Measurements from ENCODE around the gene ENO2.

The ENO2 gene

DNA sequence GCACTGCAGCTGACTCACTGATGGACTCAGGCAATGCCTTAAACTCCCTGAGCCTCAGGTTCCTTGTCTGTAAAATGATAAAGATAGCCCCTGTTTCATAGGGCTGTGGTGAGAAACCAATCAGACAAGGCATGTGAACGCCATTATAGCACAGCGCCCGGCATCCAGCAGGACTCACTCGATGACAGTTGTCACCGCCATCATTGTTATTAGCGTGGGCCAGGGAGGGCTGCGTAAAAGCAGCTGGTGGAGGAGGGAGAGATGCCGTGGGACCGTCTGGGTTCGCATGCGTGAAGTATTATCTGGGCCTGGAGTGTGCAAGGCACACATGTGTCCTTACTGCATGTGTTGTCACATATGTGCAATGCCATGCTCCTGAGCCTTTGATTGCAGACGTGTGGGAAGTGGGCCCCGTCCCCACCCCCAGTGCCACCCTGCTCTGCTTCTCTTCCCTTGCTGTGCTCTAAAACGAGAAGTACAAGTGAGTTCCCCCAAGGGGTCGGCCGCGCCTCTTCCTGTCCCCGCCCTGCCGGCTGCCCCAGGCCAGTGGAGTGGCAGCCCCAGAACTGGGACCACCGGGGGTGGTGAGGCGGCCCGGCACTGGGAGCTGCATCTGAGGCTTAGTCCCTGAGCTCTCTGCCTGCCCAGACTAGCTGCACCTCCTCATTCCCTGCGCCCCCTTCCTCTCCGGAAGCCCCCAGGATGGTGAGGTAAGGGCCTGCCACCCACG is 36.6 kb downstream of the ENO2 start, which contains the start of gene PTPN6:
PTPN6 (plus strand) TSS at position 546 of the 730 bp plus-strand sequence; CDS start at position 703, 157 bp downstream.
- DNase-seq, result no peak

DNA sequence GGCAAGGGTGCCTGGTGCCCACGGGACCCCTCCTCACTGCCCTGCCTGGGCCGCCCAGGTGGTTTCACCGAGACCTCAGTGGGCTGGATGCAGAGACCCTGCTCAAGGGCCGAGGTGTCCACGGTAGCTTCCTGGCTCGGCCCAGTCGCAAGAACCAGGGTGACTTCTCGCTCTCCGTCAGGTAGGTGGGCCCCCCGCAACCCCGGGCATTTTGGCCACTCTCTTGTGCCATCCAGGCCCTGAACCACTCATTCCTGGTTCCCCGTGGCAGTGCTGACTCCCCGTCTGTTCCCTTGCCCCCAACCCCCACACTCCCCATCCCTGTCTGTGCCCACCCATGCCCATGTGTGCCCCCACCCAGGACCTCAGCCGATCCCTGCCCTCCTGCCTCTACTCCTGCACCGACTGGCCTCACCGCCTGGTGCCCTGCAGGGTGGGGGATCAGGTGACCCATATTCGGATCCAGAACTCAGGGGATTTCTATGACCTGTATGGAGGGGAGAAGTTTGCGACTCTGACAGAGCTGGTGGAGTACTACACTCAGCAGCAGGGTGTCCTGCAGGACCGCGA is 37.3 kb downstream of the ENO2 start:
- DNase-seq, result no peak

DNA sequence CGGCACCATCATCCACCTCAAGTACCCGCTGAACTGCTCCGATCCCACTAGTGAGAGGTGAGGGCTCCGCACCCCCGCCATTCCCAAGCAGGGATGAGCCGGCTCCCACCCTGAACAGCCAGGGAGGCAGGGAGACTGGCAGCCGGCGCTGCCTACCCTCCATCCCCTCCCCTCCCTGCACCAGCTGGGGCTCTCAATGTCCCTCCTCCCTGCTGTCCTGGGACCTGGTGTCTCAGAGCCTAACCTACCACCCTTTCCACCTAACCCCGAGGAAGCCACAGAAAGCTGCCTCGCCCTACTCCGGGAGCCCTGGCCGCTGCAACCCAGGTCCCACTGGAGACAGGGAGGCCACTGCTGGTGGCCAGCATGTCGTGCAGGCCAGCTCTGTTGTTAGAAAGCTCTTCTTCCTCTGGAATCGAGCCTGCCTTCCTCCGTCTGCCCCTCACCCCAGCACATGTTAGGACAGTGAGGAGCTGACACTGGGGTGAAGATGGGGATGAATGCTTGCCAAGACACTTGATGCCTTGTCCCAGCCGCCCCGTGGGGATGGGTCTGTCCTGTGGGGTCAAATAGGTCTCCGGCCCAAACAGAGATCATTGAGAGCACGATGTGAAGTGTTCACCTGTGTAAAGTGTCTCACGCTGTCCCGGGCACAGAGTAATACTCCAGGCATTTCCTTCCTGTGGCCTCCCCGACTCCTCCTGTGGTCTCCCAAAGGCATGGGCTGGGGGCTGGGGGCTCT is 37.9 kb downstream of the ENO2 start:
- no peak for DNase-seq

DNA sequence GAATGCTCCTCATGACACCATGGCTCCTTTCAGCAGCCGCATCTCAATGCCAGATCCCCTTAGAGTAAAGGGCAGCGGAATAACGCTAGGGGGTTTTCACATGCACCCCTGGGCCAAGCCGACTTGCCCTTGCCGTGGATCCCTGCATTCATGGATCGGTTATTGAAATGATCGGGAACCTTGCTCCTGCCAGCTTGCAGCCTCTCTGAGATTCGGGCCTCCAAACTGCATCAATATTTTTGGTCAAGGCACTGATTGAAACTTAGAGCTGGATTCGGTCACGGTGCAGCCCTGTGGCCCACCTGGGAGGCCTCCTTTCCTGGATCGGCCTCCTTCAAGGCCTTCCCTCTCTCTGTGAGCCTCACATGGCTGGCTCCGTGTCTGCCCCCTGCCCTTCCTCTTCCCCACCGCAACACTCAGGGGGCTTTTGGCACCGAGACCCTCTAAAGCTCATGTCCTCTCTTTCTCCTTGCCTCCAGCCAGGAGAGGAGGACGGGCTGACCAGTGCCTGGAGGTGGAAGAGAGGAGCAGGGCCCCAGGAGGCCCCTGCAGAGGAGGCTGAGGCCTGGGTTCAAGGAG is 38.6 kb downstream of the ENO2 start:
- no peak for DNase-seq

DNA sequence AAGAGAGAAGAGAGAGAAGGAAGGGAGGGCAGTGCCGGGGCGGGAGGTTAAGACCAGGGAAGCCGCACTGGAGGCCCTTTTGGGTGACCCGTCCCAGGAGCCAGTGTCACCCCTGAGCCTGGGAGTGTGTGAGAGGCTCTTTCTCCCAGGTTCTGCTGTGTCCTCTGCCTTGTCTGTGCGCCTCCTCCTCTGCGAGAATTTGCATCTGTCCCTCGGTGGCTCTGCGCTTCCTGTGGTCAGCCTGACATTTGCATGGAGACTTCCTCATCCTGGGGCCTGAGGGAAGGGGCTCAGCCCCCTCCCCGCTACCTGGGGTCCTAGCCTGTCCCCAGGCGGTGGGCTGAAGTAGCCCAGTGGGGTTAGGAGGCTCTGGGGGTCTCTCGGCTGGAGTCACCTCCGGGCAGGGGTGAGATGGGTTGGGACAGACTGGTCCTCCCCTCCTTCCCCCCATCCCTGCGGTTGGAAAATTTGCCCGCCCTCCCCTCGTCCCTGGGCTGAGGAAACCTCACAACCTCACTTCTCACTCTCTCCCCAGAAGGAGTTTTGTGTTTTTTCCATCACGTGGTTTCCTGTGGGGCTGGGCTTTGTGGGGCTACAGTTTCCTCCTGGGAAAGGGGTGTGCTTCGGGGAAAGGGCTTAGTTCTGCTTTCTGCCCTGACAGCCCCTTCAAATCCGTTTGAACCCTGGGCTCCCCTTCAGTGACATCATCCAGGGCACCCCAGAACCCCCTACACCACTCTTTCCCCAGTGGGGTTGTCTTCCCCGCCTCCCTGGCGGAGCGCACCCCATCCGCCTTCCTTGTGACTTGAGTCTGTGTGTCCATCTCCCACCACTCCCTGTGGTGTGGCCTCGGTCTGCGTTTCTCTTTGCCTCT is 39.3 kb downstream of the ENO2 start:
- no peak for DNase-seq

DNA sequence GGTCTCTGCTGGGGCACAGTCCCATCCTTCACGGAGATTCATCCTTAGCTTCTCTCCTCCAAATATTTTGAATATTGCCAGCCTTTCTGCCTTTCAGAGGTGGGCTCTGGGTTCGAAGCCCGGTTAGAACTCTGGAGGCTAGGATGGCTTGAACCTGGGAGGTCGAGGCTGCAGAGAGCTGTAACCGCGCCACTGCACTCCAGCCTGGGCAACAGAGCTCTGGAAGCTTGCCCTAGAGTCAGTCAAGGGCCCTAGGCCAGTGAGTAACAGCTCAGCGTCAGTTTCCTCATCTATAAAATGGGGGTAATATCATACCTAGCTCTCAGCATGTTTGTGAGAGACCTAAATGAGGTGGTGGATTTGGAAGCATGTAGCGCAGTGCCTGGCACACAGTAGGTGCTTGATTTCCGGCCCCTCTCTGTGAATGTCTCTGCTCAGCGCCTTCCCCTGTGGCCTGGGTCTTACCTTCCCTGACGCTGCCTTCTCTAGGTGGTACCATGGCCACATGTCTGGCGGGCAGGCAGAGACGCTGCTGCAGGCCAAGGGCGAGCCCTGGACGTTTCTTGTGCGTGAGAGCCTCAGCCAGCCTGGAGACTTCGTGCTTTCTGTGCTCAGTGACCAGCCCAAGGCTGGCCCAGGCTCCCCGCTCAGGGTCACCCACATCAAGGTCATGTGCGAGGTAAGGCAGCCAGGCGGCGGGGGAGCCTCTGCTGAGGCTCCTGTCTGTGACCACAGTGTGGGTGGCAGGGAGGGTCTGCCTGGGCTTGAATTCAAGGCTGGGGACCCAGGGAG is 40.1 kb downstream of the ENO2 start:
- DNase-seq, result no peak

DNA sequence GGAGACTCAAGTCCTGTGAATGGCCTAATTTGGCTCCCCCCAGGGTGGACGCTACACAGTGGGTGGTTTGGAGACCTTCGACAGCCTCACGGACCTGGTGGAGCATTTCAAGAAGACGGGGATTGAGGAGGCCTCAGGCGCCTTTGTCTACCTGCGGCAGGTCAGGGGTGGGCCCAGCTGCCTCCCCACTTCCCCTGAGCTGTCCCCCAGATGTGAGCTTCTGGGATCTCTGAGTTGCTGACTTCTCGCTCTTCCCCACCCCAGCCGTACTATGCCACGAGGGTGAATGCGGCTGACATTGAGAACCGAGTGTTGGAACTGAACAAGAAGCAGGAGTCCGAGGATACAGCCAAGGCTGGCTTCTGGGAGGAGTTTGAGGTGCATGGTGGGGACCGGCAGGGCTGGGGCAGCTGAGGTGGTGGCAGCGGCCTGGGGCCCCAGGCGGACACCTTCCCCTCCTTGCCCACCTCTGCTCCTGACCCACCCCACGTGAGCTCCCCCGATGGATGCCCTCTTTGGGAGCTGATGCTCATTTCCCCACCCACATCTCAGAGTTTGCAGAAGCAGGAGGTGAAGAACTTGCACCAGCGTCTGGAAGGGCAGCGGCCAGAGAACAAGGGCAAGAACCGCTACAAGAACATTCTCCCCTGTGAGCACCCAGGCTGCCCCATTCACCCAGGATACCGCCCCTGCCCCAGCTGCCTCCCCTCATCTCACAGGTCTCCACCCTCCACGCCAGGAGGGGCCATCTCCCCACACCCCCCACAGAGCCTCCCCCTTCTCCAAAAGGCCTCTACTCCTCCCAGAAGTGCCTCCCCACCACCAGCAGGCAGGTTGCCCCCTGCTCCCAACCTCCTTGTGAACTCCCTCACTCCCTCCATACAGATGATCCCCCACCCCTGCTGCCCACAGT is 41.0 kb downstream of the ENO2 start:
- DNase-seq, result no peak

DNA sequence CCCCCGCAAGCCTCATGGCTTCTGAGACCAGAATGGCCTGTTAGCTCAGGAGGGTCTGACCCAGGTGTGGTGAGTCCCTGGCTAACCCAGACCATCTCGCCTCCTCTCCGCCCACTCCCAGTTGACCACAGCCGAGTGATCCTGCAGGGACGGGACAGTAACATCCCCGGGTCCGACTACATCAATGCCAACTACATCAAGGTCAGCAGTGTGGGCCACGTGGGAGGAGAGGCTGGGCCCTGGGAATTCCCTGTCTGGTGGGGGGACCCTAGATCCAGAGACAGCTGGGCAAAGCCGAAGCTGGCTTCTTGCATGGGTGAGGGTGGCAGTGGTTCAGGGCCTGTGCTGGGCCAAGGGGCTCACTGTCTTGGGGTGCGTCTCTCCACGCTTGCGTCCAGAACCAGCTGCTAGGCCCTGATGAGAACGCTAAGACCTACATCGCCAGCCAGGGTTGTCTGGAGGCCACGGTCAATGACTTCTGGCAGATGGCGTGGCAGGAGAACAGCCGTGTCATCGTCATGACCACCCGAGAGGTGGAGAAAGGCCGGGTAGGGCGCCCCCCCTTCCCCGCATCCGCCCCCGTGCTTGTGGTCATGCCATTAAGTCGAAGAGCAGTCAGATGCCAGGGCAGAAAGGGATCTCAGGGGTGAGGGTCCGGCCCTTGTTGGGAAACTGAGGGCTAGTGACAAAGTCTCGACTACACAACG is 41.8 kb downstream of the ENO2 start:
- no peak for DNase-seq

DNA sequence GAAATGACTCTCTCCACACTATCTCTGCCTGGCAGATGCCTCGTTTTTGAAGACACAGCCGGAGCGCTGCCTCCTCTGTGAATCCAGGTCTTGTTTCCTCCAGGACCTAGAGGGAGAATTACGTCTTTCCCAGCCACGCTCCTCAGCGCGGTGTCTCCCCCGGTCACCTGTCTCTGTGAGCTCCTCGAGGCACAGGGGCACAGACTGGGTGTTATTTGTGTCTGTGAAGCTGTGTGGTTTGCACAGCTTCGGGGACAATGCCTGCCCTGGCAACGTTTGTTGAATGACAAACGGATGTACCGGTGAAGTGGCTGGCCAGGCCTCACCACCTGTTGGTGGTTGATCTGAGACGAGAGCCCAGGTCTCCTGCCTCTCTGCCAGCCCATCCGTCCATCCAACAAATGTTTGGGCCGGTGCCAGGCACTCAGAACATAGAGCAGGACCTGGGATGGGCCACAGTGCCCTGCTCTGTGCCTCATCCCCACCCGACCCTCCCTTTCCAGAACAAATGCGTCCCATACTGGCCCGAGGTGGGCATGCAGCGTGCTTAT is 42.8 kb downstream of the ENO2 start:
- no peak for DNase-seq

DNA sequence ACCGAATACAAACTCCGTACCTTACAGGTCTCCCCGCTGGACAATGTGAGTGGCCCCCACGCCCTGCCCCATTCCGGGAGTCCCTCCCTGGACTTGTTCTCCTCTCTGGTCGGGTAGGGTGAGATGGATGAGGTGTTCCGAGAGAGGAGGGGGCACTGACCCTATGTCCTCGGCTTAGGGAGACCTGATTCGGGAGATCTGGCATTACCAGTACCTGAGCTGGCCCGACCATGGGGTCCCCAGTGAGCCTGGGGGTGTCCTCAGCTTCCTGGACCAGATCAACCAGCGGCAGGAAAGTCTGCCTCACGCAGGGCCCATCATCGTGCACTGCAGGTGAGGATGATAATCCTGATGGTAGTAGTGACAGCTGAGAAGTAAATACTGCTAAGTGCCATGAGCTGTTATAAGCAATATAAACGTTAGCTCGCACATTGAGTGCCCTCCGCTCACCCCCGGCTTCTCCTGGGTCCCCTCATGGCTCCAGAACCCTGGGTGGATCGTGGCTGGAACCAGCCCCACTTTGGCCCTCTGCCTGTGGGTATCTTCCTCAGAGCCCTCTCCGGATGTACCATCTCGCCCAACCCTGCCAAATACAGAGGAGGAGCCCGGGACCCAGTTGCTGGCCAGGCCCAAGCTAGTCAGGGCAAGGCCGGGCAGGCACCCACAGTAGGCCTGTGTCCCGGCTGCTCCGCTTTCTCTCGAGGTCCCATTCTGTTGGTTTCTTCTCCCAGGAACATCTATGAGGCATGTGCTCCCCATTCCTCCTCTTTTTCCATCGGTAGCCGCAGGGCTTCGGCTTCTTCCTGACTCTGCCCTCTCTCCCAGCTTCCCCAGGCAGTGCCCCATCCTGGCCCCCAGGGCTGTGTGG is 43.6 kb downstream of the ENO2 start:
- DNase-seq, result no peak

DNA sequence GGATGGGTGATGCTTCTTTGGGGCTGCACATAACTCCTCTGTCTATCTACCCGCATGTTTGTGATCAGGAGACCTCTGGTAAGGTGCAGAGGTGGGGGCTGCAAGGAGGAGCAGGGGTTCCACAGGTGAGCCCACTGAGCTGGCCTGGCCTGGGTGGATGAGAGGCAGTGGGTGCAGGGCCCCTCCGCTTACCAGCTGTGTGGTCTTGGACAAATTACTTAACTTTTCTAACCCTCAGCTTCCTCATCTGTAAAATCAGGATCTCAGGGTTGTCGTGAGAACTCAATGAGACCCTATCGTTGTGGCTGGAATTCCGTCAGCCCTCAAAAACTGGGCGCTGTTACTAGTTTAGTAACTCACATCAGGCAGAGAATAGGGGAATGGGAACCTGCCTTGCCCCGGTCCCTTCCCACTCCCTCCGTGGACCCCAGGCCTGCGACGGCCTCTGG is 44.3 kb downstream of the ENO2 start:
- no peak for DNase-seq

DNA sequence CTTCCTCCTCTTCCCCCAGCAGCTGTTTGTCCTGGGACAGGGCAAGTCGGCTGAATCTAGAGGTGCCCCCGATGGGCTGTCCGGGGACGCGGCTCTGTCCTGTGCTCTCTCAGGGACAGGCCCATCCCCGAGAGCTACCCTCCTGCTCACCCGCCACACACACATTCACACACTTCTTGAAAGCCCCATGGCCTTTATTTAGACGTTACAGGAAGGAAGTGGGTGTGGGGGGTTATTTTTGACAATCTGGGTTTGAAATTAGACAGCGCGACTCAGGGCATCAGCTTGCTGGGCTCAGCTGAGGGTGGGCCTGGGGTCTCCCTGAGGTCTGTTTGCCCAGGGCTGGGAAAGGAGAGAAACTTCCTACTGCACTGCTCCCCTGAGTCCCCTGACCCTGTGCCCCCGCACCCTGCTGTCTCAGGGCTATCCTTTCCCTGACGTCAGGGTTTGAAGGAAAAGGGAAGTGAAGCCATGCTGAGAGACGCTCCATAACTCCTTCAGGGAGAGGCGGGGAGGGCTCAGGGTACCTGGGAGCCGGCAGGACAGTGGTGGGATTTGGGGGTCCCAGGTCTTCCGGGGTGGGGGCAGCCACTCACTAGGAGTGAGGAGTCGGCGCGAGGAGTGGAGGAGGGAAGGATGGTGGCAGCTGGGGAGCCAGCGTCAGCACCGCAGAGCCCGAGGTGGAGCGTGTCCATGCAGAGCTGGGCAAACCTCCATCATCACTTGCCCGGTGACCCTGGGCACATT is 44.9 kb downstream of the ENO2 start:
- DNase-seq, result no peak

DNA sequence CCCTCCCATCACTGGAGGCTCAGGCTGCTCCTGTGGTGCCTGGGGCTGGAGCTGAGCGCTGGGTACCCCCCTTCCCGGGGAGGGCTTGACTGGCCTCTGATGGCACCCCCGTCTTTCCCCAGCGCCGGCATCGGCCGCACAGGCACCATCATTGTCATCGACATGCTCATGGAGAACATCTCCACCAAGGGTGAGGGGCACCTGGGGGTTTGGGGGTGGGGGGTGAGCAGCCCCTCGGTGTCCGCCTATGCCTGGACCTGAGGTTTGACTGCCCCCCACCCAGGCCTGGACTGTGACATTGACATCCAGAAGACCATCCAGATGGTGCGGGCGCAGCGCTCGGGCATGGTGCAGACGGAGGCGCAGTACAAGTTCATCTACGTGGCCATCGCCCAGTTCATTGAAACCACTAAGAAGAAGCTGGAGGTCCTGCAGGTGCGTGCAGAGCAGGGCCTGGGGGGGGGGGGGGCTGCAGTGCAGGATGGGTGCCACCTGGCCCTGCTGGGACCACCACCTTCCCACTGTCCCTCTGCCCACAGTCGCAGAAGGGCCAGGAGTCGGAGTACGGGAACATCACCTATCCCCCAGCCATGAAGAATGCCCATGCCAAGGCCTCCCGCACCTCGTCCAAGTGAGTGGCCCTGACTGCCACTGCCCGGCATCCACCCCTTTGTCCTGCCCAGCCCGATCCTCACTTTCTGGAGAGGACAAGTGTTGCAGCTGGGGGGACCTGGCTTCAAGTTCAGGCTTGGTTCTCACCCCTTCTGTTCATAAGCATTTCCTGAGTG is 45.6 kb downstream of the ENO2 start:
- no peak for DNase-seq

DNA sequence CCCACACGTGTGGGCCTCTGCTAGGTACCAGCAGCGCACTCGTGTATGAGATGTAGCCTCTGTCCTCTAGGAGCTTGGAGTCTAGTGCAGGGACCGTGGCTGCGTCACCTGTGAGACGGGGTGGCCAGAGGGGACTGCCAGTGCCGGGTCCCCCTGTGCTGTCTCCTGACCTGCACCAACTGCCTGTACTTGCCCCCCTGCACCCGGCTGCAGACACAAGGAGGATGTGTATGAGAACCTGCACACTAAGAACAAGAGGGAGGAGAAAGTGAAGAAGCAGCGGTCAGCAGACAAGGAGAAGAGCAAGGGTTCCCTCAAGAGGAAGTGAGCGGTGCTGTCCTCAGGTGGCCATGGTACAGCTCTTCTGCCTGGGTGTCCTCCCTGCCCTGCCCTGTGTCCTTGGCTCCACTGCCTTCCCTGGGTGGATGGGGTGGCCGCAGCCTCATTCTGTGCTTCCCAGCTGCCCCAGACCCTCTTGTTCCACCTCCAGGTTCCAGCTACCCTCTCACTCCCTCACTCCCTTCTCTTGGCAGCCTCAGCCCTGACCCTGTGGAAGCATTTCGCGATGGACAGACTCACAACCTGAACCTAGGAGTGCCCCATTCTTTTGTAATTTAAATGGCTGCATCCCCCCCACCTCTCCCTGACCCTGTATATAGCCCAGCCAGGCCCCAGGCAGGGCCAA is 46.4 kb downstream of the ENO2 start:
- DNase-seq, result no peak

DNA sequence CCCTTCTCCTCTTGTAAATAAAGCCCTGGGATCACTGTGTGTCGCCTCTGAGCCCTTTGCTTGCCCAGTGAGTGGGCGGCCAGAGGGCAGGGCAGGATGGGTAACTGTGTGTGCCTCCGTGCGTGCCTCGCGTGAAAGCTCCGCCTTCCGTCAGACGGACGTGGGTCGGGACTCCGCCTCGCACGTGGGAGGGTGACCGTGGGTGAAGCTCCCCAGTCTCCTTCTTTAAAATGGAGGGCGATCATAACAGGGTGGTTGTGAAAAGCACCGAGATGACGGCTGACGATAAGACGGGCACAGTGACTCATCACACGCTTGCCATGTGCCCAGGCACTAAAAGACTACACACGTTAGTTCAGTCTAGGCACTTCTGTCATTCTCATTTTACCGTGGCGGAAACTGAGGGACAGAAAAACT is 46.9 kb downstream of the ENO2 start:
- DNase-seq, result no peak

DNA sequence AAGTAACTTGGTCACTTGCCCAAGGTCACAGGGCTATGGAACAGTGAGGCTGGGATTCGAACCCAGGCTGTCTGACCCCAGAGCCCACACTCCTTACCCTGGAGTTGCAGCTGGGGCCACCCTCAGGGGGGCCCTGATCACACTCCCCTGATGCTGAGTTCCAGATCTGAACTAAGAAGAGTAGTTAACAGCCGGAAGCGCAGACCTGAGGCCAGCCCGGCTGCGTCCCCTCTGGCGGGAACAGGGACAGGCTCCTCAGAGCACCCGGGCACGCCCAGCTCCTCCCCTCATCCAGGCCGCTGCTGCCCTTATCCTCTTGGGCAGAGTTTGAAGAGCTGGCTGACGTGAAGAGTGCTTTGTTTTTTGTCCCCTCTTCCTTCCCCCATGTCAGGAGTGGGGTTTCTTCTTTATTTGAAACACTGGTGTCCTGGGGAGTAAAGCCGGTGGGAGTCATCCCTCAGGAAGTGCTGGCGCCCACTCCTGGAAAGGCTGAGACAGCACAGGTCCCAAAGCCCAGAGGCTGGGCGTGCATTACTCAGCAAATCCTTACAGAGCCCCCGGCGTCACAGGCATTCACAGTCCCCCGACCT is 47.4 kb downstream of the ENO2 start:
- DNase-seq, result peak; percentile 95

Measured in NCI-H2081 treated with DMSO at 0.1 percent for 48 hours (cell line).